Body of pancreas (tissue), 4 donors: ENCODE measurements around the gene CYP11A1. TPM values are rescaled to one million over a fixed set of nuclear protein-coding genes. Genes with fewer than 3 reads are reported as not detected.

Experiments used
- ATAC-seq: fragments of 150-250 bp; one replicate; pipeline ENCODE4 v1.9.1; 2016
- DNase-seq, 4 donors: peaks; one replicate each; pipeline ENCODE4 v3.0.0-alpha.2; 2019
- H3K27ac ChIP-seq, 4 donors: fragments of 200-600 bp; sonication (generic); 1 replicate in 3 of 4; 2 replicates in 1 of 4; pipeline versions ENCODE4 v1.5.1 to v1.6.1; 2016 to 2019; ENCODE audit warnings: mild to moderate bottlenecking in 1 of 4, mixed read lengths in 1 of 4, moderate library complexity in 1 of 4
- H3K27me3 ChIP-seq, 2 donors: fragments of 200-600 bp; sonication (generic); one replicate each; pipeline ENCODE4 v1.6.0; 2016; ENCODE audit warnings: mild to moderate bottlenecking in 1 of 2
- H3K36me3 ChIP-seq, 2 donors: fragments of 200-600 bp; sonication (generic); replicated peaks in 1 of 2; 2 replicates each; pipeline ENCODE4 v1.5.1; 2016; ENCODE audit warnings: low read depth in 2 of 2; ENCODE audit not compliant: insufficient read depth in 1 of 2
- H3K4me1 ChIP-seq: fragments of 200-600 bp; sonication (generic); one replicate; pipeline ENCODE4 v1.6.0; 2016
- H3K4me3 ChIP-seq, 2 donors: fragments of 200-600 bp; sonication (generic); 1 replicate in 1 of 2; 2 replicates in 1 of 2; pipeline ENCODE4 v1.5.1; 2016 to 2019
- H3K9me3 ChIP-seq, 3 donors: fragments of 200-600 bp; sonication (generic); 1 replicate in 2 of 3; 2 replicates in 1 of 3; pipeline ENCODE4 v1.5.1; 2016
- POLR2A ChIP-seq, 3 donors: fragments of 450-650 bp; IDR thresholded peaks; one replicate each; pipeline ENCODE4 v1.6.1; 2016; ENCODE audit warnings: antibody characterized with exemption in 3 of 3, mild to moderate bottlenecking in 2 of 3
- WGBS, 2 donors: methylation state at CpG; one replicate each; pipeline ENCODE4 v1.1.5; 2017; 5-methylcytosine and 5-hydroxymethylcytosine counted together
- intact Hi-C: fragments of 100-400 bp; cut with DNase I; formaldehyde crosslinking; loops from one replicate; pipeline ENCODE4 v1.15.1; 2023
- total RNA-seq, 2 donors: library from RNA; depleted of rRNA; stranded (reverse); fragments of >200 nt; gene quantifications; one replicate each; pipeline ENCODE4 v1.1.0, GENCODE V29; 2016
- TF ChIP-seq, protein P1 (sequence below), 7 experiments: fragments of 450-650 bp in 4 of 7; fragments of 200-600 bp in 3 of 7; sonication (generic) in 3 of 7; IDR thresholded peaks; one replicate each; pipeline ENCODE4 v1.5.1; 2016 to 2019; ENCODE audit warnings: antibody characterized with exemption in 7 of 7

CYP11A1 gene
- total RNA-seq, 2 donors from 2014 or later: 0.26 to 0.99 TPM

DNA sequence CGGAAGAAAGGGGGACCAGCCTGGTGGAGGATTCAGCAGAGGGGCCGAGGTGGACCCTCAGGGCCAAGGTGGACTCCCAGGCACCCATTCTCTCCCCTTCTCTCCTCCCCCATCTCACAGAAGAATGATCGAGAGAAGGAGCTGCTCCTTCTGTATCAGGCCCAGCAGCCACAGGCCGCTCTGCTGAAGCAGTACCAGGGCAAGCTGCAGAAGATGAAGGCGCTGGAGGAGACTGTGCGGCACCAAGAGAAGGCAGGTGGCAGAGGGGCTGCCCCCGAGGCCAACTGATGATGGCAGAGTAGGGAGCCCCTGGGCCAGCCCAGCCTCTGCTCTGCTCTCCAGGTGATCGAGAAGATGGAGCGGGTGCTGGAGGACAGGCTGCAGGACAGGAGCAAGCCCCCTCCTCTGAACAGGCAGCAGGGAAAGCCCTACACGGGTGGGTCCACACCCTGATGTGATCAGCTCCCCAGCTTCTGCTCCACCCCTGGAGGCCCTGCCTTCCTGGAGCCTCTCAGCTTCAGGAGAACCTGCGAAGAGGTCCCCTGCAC, 36.5 kb downstream of the CYP11A1 start:
- no peak for DNase-seq
- ATAC-seq: no peak
- WGBS, 2 donors: 68 to 74% methylated on average over 11 of the region's 11 CpGs

DNA sequence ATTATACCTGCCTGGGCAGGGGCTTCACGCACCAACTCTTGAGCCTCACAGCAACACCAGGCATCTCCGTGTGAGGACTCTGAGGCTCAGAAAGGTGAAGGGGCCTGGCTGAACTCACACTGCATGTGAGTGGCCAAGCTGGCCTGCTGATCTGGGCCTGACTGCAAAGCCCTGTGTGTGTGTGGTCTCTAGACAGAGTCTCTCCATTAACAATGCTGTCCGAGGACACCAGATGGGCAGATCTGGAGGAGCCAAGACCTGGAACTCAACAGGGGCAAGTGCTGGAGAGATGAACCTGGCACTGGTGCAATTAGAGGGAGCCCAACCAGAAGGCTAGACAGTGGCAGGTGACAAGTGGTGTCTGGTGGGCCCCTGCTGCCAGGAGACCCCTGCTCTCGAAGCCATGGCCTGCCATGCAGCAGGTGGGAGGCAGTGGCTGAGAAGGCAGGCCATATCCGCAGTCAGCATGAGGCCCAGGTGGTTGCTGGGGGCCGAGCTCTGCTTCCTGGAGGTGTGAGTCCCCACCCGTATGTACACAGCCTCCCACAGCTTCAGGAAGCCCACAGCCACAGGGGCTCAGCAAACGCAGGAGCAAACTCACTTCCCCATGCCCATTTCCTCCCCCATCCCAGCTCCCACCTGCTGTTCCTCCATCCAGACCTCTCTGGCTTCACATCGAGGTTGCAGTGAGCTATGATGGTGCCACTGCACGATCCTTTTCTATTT, 39.0 kb downstream of the CYP11A1 start:
- intact Hi-C loops: no loop called here
- Histone ChIP-seq H3K27ac (no peak overlapping the region), H3K4me1 (no peaks in the 10 kb centered on the region), H3K36me3 (no peaks in the 10 kb centered on the region), H3K9me3 (no peaks in the 10 kb centered on the region), H3K27me3 (no peaks in the 10 kb centered on the region), H3K4me3 (no peak overlapping the region)
- no peak for DNase-seq
- no peak for ATAC-seq
- no peak for TF ChIP-seq POLR2A (IDR thresholded peaks at IDR 0.05)
- TF ChIP-seq, protein P1, sequence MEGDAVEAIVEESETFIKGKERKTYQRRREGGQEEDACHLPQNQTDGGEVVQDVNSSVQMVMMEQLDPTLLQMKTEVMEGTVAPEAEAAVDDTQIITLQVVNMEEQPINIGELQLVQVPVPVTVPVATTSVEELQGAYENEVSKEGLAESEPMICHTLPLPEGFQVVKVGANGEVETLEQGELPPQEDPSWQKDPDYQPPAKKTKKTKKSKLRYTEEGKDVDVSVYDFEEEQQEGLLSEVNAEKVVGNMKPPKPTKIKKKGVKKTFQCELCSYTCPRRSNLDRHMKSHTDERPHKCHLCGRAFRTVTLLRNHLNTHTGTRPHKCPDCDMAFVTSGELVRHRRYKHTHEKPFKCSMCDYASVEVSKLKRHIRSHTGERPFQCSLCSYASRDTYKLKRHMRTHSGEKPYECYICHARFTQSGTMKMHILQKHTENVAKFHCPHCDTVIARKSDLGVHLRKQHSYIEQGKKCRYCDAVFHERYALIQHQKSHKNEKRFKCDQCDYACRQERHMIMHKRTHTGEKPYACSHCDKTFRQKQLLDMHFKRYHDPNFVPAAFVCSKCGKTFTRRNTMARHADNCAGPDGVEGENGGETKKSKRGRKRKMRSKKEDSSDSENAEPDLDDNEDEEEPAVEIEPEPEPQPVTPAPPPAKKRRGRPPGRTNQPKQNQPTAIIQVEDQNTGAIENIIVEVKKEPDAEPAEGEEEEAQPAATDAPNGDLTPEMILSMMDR (IDR thresholded peaks at IDR 0.05): no peak
- 37 to 50% methylated on average over 6 to 10 of the region's 10 CpGs for WGBS, 2 donors

More for the DNA sequence above, 36.5 kb downstream of the CYP11A1 start:
- no peak overlapping the region for H3K27ac ChIP-seq
- H3K9me3 ChIP-seq: no peaks in the 10 kb centered on the region
- H3K36me3 ChIP-seq: no peaks in the 10 kb centered on the region
- no peaks in the 10 kb centered on the region for H3K27me3 ChIP-seq
- TF ChIP-seq, protein P1 (IDR thresholded peaks at IDR 0.05): no peak
- TF ChIP-seq POLR2A (IDR thresholded peaks at IDR 0.05): no peak
- no peak overlapping the region for H3K4me3 ChIP-seq
- intact Hi-C loops: no loop called here
- no peaks in the 10 kb centered on the region for H3K4me1 ChIP-seq

DNA sequence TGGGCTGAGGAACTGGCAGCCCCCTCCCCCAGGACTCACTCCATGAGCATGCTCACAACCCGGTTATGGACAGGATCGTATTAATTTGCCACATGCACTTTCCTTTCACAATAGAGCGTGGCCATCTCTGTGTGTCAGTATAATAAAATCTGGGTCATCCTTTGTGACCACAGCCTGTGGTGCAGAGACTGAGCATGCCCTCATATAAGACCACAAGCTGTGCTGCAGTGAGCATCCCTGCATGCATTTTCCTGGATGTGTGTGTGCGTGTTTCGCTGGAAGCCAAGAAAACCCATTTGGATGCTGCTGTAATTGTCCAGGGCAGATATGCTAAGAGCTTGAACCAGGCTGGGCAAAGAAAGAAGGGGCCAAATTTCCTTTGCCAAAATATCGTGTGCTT, 39.7 kb downstream of the CYP11A1 start:
- no peak for TF ChIP-seq POLR2A (IDR thresholded peaks at IDR 0.05)
- TF ChIP-seq, protein P1 (IDR thresholded peaks at IDR 0.05): no peak
- no peak overlapping the region for H3K4me3 ChIP-seq
- H3K27ac ChIP-seq: no peak overlapping the region
- 68 to 82% methylated on average over 6 of the region's 6 CpGs for WGBS, 2 donors
- intact Hi-C loops: no loop called here
- H3K36me3 ChIP-seq: no peaks in the 10 kb centered on the region
- no peak for ATAC-seq
- no peaks in the 10 kb centered on the region for H3K27me3 ChIP-seq
- no peaks in the 10 kb centered on the region for H3K4me1 ChIP-seq
- no peak for DNase-seq
- H3K9me3 ChIP-seq: no peaks in the 10 kb centered on the region

- H3K4me3 ChIP-seq: no peak overlapping the region
- 20% methylated on average over 4 of the region's 4 CpGs; no CpG with 5 or more reads in 1 of the 2 donors for WGBS, 2 donors
- no peaks in the 10 kb centered on the region for H3K27me3 ChIP-seq
- intact Hi-C loops: no loop called here
- ATAC-seq: no peak
- H3K27ac ChIP-seq: no peak overlapping the region
- H3K9me3 ChIP-seq: no peaks in the 10 kb centered on the region
- no peak for DNase-seq
- TF ChIP-seq, protein P1 (IDR thresholded peaks at IDR 0.05): no peak
- TF ChIP-seq POLR2A (IDR thresholded peaks at IDR 0.05): no peak
- H3K4me1 ChIP-seq: no peaks in the 10 kb centered on the region
- H3K36me3 ChIP-seq: no peaks in the 10 kb centered on the region
Measured at GRCh38 chr15:74326746-74327145, 40.7 kb downstream of the CYP11A1 start.

DNA sequence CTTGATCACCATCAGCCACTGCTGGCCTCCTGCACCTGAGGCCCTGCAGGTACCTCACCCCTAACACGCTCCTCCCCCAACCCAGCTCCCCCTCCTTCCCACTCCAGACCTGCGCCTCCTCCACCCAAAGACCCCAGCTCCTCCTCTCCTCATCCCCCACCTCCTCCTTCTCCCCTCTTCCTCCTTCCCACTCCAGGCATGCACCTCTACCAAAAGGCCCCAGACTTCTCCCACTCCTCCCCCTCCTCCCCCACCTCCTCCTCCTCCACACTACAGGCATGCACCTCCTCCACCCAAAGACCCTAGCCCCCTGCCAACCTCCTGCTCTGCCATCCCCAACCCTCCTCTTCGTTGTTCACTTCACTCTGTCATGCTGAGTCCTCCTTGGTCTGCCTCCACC, 42.7 kb downstream of the CYP11A1 start:
- Histone ChIP-seq H3K4me1 (no peaks in the 10 kb centered on the region), H3K4me3 (no peak overlapping the region), H3K27me3 (no peaks in the 10 kb centered on the region), H3K9me3 (no peaks in the 10 kb centered on the region), H3K27ac (no peak overlapping the region), H3K36me3 (no peaks in the 10 kb centered on the region)
- intact Hi-C loops: no loop called here
- no peak for DNase-seq
- WGBS, 2 donors: 27 to 49% methylated on average over 3 of the region's 3 CpGs
- TF ChIP-seq, protein P1 (IDR thresholded peaks at IDR 0.05): no peak
- no peak for TF ChIP-seq POLR2A (IDR thresholded peaks at IDR 0.05)
- no peak for ATAC-seq
